ENCODE results near the gene TM4SF1. TPM values are rescaled to one million over a fixed set of nuclear protein-coding genes. Genes with fewer than 3 reads are reported as not detected.
A peak's percentile ranks its signal among the peaks of the same experiment; 100 is the strongest.

Gene TM4SF1
- total RNA-seq, 4 donors from 2014 or later = 15.2 to 55.3 (median 25.8) TPM

DNA sequence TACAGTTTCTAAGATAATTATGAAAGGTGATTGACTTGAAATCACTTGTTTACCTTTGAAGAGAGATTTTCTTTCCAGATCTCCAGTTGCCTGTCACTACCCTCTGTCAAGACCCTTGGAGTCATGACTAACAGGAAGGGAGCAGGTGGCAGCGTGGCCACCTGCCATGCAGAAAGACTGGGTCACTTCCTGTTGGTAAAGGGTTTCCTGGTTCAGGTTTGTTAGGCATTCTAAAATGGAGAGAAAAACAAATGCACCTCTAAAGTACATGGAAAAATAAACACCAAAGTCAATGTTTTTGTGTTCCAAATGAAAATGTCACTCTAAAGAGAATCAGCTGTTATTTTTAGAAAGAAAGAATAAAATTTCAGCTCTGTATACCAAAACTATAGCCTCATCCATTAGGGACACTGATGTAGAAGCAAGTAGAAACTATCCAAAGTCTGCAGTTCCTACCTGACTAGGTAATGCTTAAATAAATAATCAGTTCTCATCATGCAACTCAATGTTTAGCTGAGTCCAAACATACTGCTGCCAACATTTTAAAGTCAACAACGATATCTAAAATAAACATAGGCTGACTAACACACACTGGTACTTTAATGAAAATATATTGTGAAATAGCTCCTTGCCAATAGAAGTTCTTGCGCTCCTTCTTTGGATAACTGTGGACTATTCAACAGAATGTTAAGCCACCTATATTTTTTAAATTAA lies 23.9 kb upstream of the TM4SF1 start:
- peaks cover 0 to 8% (median 2%) of the 10 kb centered on the region in 4 donors for H3K4me1 ChIP-seq
- H3K36me3 ChIP-seq = no peaks in the 10 kb centered on the region
- peak overlapping the region in 3 of 4 donors; percentile 0 to 53 (median 50) for H3K27ac ChIP-seq
- no peaks in the 10 kb centered on the region for H3K9me3 ChIP-seq
- DNase-seq = peak in 1 of 3 donors; percentile 55
- no peaks in the 10 kb centered on the region for H3K27me3 ChIP-seq
- TF ChIP-seq POLR2A (IDR thresholded peaks at IDR 0.05) = no peak
- TF ChIP-seq, protein P1, sequence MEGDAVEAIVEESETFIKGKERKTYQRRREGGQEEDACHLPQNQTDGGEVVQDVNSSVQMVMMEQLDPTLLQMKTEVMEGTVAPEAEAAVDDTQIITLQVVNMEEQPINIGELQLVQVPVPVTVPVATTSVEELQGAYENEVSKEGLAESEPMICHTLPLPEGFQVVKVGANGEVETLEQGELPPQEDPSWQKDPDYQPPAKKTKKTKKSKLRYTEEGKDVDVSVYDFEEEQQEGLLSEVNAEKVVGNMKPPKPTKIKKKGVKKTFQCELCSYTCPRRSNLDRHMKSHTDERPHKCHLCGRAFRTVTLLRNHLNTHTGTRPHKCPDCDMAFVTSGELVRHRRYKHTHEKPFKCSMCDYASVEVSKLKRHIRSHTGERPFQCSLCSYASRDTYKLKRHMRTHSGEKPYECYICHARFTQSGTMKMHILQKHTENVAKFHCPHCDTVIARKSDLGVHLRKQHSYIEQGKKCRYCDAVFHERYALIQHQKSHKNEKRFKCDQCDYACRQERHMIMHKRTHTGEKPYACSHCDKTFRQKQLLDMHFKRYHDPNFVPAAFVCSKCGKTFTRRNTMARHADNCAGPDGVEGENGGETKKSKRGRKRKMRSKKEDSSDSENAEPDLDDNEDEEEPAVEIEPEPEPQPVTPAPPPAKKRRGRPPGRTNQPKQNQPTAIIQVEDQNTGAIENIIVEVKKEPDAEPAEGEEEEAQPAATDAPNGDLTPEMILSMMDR (IDR thresholded peaks at IDR 0.05) = no peak
- no peak overlapping the region for H3K4me3 ChIP-seq

DNA sequence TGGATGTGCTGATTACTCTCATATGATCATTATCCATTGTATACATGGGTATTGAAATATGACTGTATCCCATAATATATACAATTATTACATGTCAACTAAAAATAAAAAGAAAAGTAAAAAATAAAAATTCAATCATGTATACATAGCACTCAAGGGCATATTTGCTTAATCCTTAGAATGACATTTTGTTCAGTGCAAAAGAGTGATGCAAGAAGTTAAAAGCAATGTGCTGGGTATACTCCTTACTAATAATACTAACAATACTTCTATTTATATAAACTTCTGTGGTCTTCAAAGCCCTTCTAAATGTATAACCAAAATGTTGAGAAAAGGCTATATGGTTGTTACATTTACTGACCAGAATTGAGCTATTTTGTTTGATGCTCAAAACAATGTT lies 23.2 kb upstream of the TM4SF1 start:
- Histone ChIP-seq H3K9me3 (no peaks in the 10 kb centered on the region), H3K4me3 (no peak overlapping the region), H3K36me3 (no peaks in the 10 kb centered on the region), H3K27ac (peak overlapping the region in 2 of 4 donors; percentile 50 to 53), H3K4me1 (peaks cover 0 to 8% (median 2%) of the 10 kb centered on the region in 4 donors), H3K27me3 (no peaks in the 10 kb centered on the region)
- TF ChIP-seq, protein P1 (IDR thresholded peaks at IDR 0.05) = no peak
- no peak for TF ChIP-seq POLR2A (IDR thresholded peaks at IDR 0.05)
- no peak for DNase-seq

DNA sequence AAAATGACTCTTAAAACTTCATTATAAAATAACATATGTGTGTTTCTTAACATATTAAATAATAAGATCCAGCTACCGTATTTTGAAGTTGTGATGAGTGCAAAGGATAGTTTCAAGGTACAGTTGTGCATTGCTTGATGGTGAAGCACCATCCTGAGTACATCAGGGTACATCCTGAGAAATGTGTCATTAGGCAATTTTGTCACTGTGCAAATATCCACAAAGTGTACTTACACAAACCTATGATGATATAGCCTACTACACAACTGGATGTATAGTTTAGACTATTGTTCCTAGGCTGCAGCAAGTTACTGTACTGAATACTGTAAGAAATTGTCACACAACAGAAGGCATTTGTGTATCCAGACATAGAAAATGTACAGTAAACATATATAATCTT lies 20.8 kb upstream of the TM4SF1 start:
- H3K27ac ChIP-seq = no peak overlapping the region
- H3K27me3 ChIP-seq = no peaks in the 10 kb centered on the region
- no peaks in the 10 kb centered on the region for H3K36me3 ChIP-seq
- H3K4me1 ChIP-seq = peaks cover 0 to 8% (median 2%) of the 10 kb centered on the region in 4 donors
- no peaks in the 10 kb centered on the region for H3K9me3 ChIP-seq
- DNase-seq = no peak
- no peak for TF ChIP-seq POLR2A (IDR thresholded peaks at IDR 0.05)
- TF ChIP-seq, protein P1 (IDR thresholded peaks at IDR 0.05) = no peak
- H3K4me3 ChIP-seq = no peak overlapping the region

DNA sequence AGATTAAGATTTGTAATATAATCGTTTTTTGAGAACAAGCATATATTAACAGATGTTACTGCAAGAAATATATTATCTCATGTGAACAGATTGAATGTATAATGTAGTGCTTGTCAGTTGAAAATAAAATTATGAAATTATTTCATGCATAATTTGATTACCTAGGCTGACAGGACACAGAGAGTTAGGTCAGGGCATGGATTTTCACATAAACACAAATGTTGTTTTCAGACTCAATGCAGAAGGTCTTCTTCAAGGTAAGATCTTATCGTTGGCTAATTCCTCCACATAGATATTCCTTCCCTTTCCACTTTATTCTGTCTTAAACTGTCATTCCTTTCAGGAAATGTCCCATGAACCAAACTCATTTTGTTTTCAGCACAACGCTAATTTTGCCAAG lies 20.1 kb upstream of the TM4SF1 start:
- H3K4me1 ChIP-seq = peaks cover 0 to 8% (median 2%) of the 10 kb centered on the region in 4 donors
- no peak for DNase-seq
- no peaks in the 10 kb centered on the region for H3K27me3 ChIP-seq
- no peaks in the 10 kb centered on the region for H3K36me3 ChIP-seq
- TF ChIP-seq, protein P1 (IDR thresholded peaks at IDR 0.05) = no peak
- TF ChIP-seq POLR2A (IDR thresholded peaks at IDR 0.05) = no peak
- H3K27ac ChIP-seq = no peak overlapping the region
- no peaks in the 10 kb centered on the region for H3K9me3 ChIP-seq
- H3K4me3 ChIP-seq = no peak overlapping the region

DNA sequence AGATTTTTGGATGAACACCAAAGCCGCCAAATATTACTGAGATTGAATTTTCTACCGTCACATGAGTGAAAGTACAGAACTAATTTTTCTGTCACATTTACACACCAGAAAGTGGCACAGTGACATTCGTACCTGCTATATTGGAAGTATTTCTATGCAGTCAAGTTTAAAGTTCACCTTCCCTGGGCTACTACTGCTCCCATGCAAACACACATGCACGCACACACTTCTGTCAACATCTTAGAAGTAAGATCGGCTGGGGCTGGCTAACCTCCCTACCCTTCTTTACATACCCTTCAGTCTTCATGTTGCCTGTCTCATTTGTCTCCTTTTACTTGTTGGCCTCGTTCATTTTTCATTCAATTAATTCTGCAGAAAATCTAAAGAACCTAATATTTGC lies 19.0 kb upstream of the TM4SF1 start:
- no peak overlapping the region for H3K4me3 ChIP-seq
- H3K36me3 ChIP-seq = no peaks in the 10 kb centered on the region
- H3K4me1 ChIP-seq = peaks cover 0 to 7% (median 0%) of the 10 kb centered on the region in 4 donors
- H3K27ac ChIP-seq = no peak overlapping the region
- TF ChIP-seq POLR2A (IDR thresholded peaks at IDR 0.05) = no peak
- TF ChIP-seq, protein P1 (IDR thresholded peaks at IDR 0.05) = no peak
- no peak for DNase-seq
- H3K27me3 ChIP-seq = no peaks in the 10 kb centered on the region
- no peaks in the 10 kb centered on the region for H3K9me3 ChIP-seq

Measured in Peyer's patch (tissue), 4 donors.